Fibroblast of skin of right biceps (primary cell): ENCODE measurements around the gene PTCD3.

Experiments
- DNase-seq: peaks from one replicate; pipeline ENCODE4 v3.0.0-alpha.2; 2013

PTCD3 gene

DNA sequence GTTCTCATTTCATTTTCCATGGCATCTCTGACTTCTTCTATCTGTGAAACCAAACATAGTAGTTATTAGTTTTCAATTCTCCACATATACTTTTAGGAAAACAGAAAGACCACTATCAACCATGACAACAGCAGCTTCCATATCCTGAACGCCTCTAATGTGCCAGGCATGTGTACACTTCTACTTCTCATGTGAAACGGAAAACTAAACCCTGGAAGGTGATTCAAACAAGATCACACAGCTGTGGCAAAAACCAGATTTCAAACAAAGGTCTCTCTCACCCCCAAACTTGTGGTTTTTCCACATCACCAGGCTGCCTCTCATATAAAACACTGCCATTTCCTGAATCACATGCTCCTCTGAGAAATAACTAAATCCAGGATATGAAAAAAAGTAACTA is 41.8 kb downstream of the PTCD3 start:
- no peak for DNase-seq

- no peak for DNase-seq
These were observed 44.5 kb downstream of the PTCD3 start for GRCh38 chr2:86150502-86150901.

DNA sequence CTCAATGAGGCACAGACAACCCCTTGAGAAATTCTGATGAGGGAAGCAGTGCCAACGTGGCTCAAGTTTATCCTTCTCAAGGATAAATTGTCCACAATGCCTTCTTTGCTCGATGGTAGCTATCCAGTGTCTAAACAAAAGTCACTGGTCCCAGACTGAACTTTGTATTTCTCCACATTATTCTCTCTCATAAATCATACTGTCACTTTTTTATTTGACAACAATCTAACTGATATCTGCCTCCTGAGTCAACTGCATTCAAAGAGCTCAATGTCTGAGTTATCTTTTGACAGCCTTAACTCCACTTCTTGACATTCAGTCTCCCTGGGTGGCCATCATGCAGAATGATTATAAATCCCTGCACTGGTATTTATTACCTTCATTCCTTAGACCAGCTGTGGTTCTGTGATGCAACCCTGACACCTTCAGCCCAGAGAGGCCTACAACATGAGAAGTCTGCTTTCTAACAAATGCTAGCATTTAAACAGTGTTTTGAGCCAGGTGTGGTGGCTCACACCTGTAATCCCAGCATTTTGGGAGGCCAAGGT is 51.0 kb downstream of the PTCD3 start:
- no peak for DNase-seq

DNA sequence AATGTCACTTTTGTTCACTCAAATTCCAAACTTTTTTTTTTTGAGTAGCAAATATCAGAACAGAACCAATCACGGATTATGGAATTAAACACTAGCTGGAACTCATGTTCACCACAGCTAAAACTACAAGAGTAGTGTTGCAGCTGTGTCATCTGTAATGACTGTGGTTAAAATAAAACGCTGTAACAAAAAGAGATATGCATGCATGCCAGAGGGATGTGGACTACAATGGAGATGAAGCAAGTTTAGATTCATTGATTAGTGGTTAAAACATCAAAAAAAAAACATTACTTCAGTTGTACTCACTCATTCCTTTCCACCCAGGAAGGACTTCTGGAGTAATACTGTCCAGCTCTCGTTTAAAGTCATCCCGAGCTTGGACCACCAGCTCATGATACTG is 52.3 kb downstream of the PTCD3 start:
- DNase-seq, result no peak

- no peak for DNase-seq
These were observed 54.3 kb downstream of the PTCD3 start for GRCh38 chr2:86160156-86160952.

DNA sequence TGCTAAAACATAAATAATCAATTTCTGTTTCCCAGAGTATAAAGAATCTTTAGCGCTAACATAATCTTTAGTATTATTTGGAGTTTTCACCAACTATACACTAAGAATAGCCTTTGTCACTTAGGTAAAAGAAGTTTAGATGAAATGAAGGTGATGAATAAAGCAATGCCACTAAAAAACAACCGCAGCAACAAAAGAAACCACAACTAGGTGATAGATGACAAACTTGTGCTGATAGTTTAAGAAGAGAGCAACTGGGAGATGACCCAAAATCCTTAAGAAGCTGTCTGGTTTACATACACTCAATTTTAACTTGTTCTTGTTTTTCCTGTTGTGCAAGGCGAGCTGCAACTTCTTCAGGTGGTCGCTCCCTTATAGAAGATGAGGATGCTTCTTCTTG is 64.4 kb downstream of the PTCD3 start:
- no peak for DNase-seq

- DNase-seq, result no peak
These were observed 65.3 kb downstream of the PTCD3 start for GRCh38 chr2:86171295-86171694.

GRCh38 chr2:86172610-86173009 is 66.6 kb downstream of the PTCD3 start:
- no peak for DNase-seq

DNA sequence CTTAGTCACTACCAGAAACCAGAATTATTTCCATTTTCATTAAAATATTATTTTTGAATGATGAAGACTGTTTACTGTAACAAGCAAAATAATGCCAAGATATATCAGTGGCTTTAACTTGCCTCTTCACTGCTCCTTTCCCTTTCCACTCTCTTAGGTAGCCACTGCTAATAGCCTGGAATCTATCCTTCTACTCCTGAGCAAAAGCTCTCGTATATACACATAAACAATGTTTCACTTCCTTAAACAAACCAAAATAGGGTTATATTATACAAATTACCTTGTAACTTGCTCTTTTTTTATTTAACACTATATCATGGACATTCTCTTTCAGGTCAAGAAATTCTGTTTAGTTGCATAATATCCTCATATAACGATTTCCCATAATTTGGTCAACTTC is 68.4 kb downstream of the PTCD3 start:
- no peak for DNase-seq

DNA sequence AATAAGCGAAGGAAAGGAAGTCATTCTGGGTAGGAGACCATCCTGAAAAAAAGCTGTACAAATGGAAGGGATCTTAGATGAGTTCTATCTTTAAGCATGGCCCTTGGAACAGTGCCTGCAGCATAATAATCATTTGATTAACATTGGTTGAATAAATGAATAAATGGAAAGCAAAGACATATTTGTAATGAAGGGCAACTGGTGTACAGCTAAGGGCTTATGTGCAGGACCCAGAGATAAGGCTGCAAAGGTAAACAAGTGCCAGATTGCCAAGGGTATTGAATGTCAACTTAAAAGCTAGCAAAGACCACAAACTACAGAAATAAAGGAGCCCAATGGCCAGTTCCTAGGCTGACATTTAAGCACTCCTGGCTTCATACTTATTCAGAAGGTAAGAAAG is 69.8 kb downstream of the PTCD3 start:
- no peak for DNase-seq

DNA sequence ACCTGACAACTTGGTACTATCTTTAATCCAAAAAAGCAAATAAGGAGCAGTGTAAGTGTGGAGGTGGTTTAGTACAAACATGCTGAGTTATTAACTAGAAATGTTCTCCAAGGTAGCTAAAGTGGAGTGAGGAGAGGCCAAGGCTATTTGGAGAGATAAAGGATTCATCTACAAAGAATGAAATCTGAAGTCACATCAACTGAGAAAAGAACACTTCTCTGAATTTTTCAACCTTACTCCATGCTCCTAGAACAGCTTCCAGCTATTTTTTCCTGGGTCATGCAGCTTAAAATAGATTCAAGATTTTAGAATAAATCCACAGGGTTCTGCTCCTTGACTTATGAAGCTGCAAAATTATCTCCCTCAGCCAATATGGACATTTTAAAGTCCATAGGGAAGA is 70.6 kb downstream of the PTCD3 start:
- no peak for DNase-seq

- no peak for DNase-seq
These were observed 79.6 kb downstream of the PTCD3 start for GRCh38 chr2:86185517-86186212.

DNA sequence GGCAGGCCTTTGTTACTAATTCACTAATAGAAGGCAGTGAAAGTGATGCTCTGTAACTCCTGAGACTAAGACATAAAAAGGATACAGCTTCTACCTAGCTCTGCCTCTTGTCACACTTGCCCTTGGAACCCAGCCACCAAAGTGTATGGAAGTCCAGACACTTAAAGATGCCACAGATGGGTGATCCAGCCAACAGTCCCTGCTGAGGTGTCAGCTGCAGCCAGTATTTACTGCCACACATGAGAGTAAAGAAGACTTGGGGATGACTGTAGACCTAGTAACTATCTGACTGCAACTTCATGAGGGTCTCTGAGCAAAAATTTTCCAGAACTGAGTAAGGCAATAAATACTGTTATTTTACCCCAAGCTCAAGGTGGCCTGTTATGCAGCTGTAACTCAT is 80.4 kb downstream of the PTCD3 start:
- no peak for DNase-seq

GRCh38 chr2:86189782-86190416 is 83.9 kb downstream of the PTCD3 start:
- no peak for DNase-seq
